Neuronal stem cell (in vitro differentiated cells): Measurements from ENCODE around the gene INTS7.

ENCODE experiments used
- DNase-seq: peaks from one replicate; pipeline ENCODE4 v3.0.0-alpha.2; 2013; ENCODE audit warnings: low spot score
- H2AFZ ChIP-seq: one replicate; pipeline ENCODE4 v1.6.1; 2013; ENCODE audit warnings: mild to moderate bottlenecking, low read length, inconsistent platforms
- H2AK5ac ChIP-seq: 2 replicates; pipeline ENCODE4 v1.6.1; 2013; ENCODE audit warnings: low read depth, mild to moderate bottlenecking, inconsistent platforms, low read length, moderate library complexity, mixed read lengths
- H2BK120ac ChIP-seq: 2 replicates; pipeline ENCODE4 v1.6.1; 2013; ENCODE audit warnings: low read depth, mild to moderate bottlenecking, inconsistent platforms, low read length, moderate library complexity, mixed read lengths
- H2BK12ac ChIP-seq: one replicate; pipeline ENCODE4 v1.6.1; 2013; ENCODE audit warnings: low read length, inconsistent platforms
- H2BK15ac ChIP-seq: 2 replicates; pipeline ENCODE4 v1.6.1; 2013; ENCODE audit warnings: mild to moderate bottlenecking, low read length, inconsistent platforms, mixed read lengths
- H2BK5ac ChIP-seq: one replicate; pipeline ENCODE4 v1.6.1; 2013; ENCODE audit warnings: inconsistent platforms, mild to moderate bottlenecking, low read length, moderate library complexity
- H3K14ac ChIP-seq: one replicate; pipeline ENCODE4 v1.6.1; 2013; ENCODE audit warnings: low read length, inconsistent platforms
- H3K18ac ChIP-seq: 2 replicates; pipeline ENCODE4 v1.6.1; 2013; ENCODE audit warnings: low read length, inconsistent platforms
- H3K23ac ChIP-seq: 2 replicates; pipeline ENCODE4 v1.6.1; 2013; ENCODE audit warnings: low read depth, mild to moderate bottlenecking, mixed read lengths, low read length, inconsistent platforms; ENCODE audit not compliant: poor library complexity
- H3K27ac ChIP-seq: replicated peaks from 3 replicates; pipeline ENCODE4 v1.5.1; 2013; ENCODE audit warnings: low read length, inconsistent platforms
- H3K27me3 ChIP-seq, 3 experiments: 2 replicates each; pipeline ENCODE4 v1.6.1; 2013; ENCODE audit warnings: low read length in 3 of 3, mild to moderate bottlenecking in 2 of 3, inconsistent platforms in 1 of 3, low read depth in 1 of 3, mixed read lengths in 1 of 3, moderate library complexity in 1 of 3; ENCODE audit not compliant: control insufficient read depth in 3 of 3, insufficient read depth in 3 of 3
- H3K36me3 ChIP-seq, 2 donors: replicated peaks in 1 of 2; 2 replicates each; pipeline ENCODE4 v1.6.1; 2013; ENCODE audit warnings: low read length in 2 of 2; ENCODE audit not compliant: control insufficient read depth in 2 of 2, insufficient read depth in 2 of 2
- H3K4ac ChIP-seq: 2 replicates; pipeline ENCODE4 v1.6.1; 2013; ENCODE audit warnings: inconsistent platforms, mild to moderate bottlenecking, low read length, moderate library complexity
- H3K4me1 ChIP-seq, 2 donors: 1 replicate in 1 of 2; 2 replicates in 1 of 2; pipeline ENCODE4 v1.6.1; 2013; ENCODE audit warnings: low read length in 2 of 2, low read depth in 1 of 2; ENCODE audit not compliant: control insufficient read depth in 2 of 2, insufficient read depth in 1 of 2
- H3K4me2 ChIP-seq: one replicate; pipeline ENCODE4 v1.6.1; 2013; ENCODE audit warnings: mild to moderate bottlenecking, low read length, inconsistent platforms; ENCODE audit not compliant: insufficient read depth, poor library complexity, severe bottlenecking
- H3K4me3 ChIP-seq, 2 donors: 2 replicates each; pipeline ENCODE4 v1.5.1; 2013; ENCODE audit warnings: low read length in 2 of 2, mild to moderate bottlenecking in 2 of 2, inconsistent platforms in 1 of 2, moderate library complexity in 1 of 2
- H3K79me1 ChIP-seq: one replicate; pipeline ENCODE4 v1.6.1; 2013; ENCODE audit warnings: low read depth, mild to moderate bottlenecking, inconsistent platforms, low read length, moderate library complexity
- H3K9ac ChIP-seq: one replicate; pipeline ENCODE4 v1.6.1; 2013; ENCODE audit warnings: mild to moderate bottlenecking, low read depth, low read length, inconsistent platforms; ENCODE audit not compliant: poor library complexity
- H3K9me3 ChIP-seq, 2 donors: replicated peaks in 1 of 2; 2 replicates each; pipeline versions ENCODE3 to v1.6.1; 2013; ENCODE audit warnings: low read length in 2 of 2, mild to moderate bottlenecking in 2 of 2, inconsistent platforms in 1 of 2, low read depth in 1 of 2, mixed read lengths in 1 of 2, moderate library complexity in 1 of 2; ENCODE audit not compliant: control insufficient read depth in 2 of 2, insufficient read depth in 1 of 2
- H4K8ac ChIP-seq: one replicate; pipeline ENCODE4 v1.6.1; 2013; ENCODE audit warnings: low read depth, mild to moderate bottlenecking, inconsistent platforms, low read length, moderate library complexity
- H4K91ac ChIP-seq: one replicate; pipeline ENCODE4 v1.6.1; 2013; ENCODE audit warnings: low read length, low read depth, mild to moderate bottlenecking, inconsistent platforms; ENCODE audit not compliant: poor library complexity
- WGBS, 2 donors: extraction: QIAGEN DNeasy Blood & Tissue Kit; methylation state at CpG; one replicate each; pipeline ENCODE4 v1.1.7; 2013; ENCODE audit warnings: missing lambda C conversion rate in 2 of 2, mixed read lengths in 1 of 2; ENCODE audit not compliant: insufficient read length in 2 of 2, insufficient replicate concordance in 1 of 2; ENCODE audit errors: extremely low coverage in 2 of 2; 5-methylcytosine and 5-hydroxymethylcytosine counted together

The INTS7 gene

DNA sequence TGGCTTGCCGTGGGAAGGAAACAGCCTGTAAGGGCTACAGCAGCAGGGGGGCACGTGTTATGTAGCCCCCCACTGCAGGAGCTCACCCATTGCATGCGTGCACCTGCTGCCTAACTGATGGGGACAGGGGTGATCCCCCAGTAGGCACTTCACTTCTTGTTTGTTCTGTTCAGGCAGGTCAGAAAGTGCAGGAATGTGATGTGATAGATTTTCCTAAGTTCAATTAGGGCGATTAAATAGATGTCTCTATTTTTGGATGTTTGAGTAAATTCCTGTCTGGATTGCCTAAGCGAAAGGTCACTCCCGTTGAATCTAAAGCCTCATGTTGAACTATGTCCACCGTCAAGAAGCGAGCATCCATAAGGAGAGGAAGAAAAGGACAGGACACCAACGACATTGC lies 126.0 kb downstream of the INTS7 start:
- Histone ChIP-seq H3K18ac (peak overlapping the region; percentile 55), H3K4ac (no peak overlapping the region), H3K27ac (no peak overlapping the region), H2BK5ac (no peak overlapping the region), H3K27me3 (no peaks in the 10 kb centered on the region), H3K9me3 (peaks cover 0 to 2% of the 10 kb centered on the region in 2 donors), H4K91ac (no peak overlapping the region), H3K9ac (no peak overlapping the region), H2BK120ac (no peak overlapping the region), H4K8ac (no peak overlapping the region), H3K36me3 (no peaks in the 10 kb centered on the region), H3K4me1 (peaks cover 0 to 5% of the 10 kb centered on the region in 2 donors), H2BK15ac (no peak overlapping the region), H3K23ac (no peak overlapping the region), H2AK5ac (no peak overlapping the region), H3K4me2 (no peak overlapping the region), H3K79me1 (no peaks in the 10 kb centered on the region), H2BK12ac (no peak overlapping the region), H3K14ac (peak overlapping the region; percentile 90), H2AFZ (no peak overlapping the region), H3K4me3 (peak overlapping the region in 1 of 2 donors; percentile 7)
- WGBS, 2 donors: no CpG with 5 or more reads among the region's 9 CpGs
- DNase-seq: no peak

DNA sequence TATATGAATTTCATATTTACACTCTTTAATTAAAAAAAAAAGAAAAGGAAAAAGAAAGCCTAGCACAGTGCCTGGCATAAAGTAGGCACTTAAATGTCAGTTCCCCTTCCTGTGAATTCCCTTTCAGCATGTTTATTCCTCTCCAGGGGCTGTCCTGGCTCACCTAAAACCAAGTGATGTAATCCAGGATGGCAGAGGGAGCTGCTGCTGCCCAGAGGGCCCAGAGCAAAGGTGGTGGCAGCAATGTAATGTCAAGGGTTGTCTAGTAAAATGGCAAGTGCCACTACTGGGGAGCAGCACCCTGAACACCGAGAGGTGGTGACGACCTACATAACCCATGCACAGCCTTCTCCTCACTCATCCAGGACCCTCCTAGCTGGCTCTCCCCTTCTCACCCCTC lies 126.4 kb downstream of the INTS7 start:
- no CpG with 5 or more reads among the region's 2 CpGs for WGBS, 2 donors

DNA sequence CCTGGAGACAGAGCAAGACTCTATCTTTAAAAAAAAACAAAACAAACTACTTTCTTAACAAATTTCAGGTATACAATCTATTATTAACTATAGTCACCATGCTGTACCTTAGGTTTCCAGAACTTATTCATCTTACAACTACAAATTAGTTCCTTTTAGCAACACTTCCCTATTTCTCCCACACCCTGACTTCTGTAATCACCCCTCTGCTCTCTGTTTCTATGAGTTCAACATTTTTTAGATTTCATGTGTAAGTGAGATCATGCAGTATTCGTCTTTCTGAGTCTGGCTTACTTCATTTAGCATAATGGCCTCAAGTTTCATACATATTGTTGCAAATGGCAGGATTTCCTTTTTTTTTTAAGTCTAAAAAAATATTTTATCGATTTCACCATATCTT lies 126.9 kb downstream of the INTS7 start:
- Histone ChIP-seq H3K4ac (no peak overlapping the region), H2AK5ac (no peak overlapping the region), H4K91ac (no peak overlapping the region), H4K8ac (no peak overlapping the region), H3K14ac (no peak overlapping the region), H3K4me2 (no peak overlapping the region), H3K36me3 (no peaks in the 10 kb centered on the region), H3K27me3 (no peaks in the 10 kb centered on the region), H3K27ac (no peak overlapping the region), H3K23ac (no peak overlapping the region), H2BK12ac (no peak overlapping the region), H2BK120ac (no peak overlapping the region), H3K9me3 (peaks cover 0 to 3% of the 10 kb centered on the region in 2 donors), H3K18ac (no peak overlapping the region), H3K4me1 (peaks cover 0 to 2% of the 10 kb centered on the region in 2 donors), H3K79me1 (no peaks in the 10 kb centered on the region), H3K9ac (no peak overlapping the region), H3K4me3 (no peak overlapping the region), H2BK5ac (no peak overlapping the region), H2BK15ac (no peak overlapping the region), H2AFZ (no peak overlapping the region)
- WGBS, 2 donors: no CpG with 5 or more reads among the region's 2 CpGs
- no peak for DNase-seq

More for the DNA sequence above, 126.4 kb downstream of the INTS7 start:
- Histone ChIP-seq H3K4me1 (peaks cover 0 to 5% of the 10 kb centered on the region in 2 donors), H2AFZ (no peak overlapping the region), H2BK15ac (no peak overlapping the region), H3K23ac (no peak overlapping the region), H3K4me2 (no peak overlapping the region), H3K4me3 (no peak overlapping the region), H3K9ac (no peak overlapping the region), H3K36me3 (no peaks in the 10 kb centered on the region), H2BK5ac (no peak overlapping the region), H3K4ac (no peak overlapping the region), H3K79me1 (no peaks in the 10 kb centered on the region), H3K27ac (no peak overlapping the region), H2BK12ac (peak overlapping the region; percentile 8), H3K9me3 (peaks cover 0 to 2% of the 10 kb centered on the region in 2 donors), H3K18ac (no peak overlapping the region), H4K8ac (no peak overlapping the region), H2BK120ac (no peak overlapping the region), H4K91ac (no peak overlapping the region), H2AK5ac (no peak overlapping the region), H3K27me3 (no peaks in the 10 kb centered on the region), H3K14ac (peak overlapping the region; percentile 90)
- DNase-seq: no peak

DNA sequence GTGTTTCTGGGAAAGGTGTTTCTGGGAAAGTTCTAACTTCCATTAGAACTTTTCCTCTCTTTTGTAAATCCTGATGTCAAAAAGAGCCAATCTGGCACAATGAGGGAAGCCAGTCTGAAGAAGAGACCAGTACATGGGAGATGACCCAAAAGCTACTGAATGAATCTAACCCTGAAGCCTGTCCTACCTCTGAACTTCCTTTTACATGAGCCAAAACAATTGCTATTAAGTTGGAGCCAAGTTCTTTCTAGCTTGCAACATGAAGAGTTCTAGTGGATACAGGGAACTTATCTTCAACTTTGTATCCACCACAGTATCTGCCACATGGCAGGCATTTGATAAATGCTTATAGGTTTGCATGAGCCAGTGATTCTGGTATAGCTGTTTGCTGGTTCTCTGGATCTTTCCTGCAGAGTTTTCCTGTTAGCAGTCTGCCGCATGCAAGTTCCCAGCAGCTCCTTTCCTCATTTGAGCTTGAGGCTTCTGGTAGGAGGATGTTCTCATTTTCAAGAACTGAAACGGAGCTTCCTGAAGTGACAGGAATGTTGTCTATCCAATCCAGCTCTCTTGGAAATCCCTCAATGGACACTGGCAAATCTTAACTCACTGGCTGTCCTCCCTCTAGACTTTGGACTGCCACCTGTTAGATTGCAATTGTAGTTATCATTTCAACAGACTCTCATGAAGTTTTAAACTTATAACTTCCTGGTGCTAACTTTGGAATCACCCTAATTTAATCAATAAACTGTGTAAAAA lies 131.7 kb downstream of the INTS7 start:
- peaks cover 0 to 1% (median 0%) of the 10 kb centered on the region in 3 experiments for H3K27me3 ChIP-seq
- no peak overlapping the region for H3K4me3 ChIP-seq
- H3K4ac ChIP-seq: no peak overlapping the region
- H2BK12ac ChIP-seq: no peak overlapping the region
- H3K14ac ChIP-seq: no peak overlapping the region
- H3K79me1 ChIP-seq: no peaks in the 10 kb centered on the region
- peaks cover 6 to 11% of the 10 kb centered on the region in 2 donors for H3K9me3 ChIP-seq
- no peaks in the 10 kb centered on the region for H3K4me1 ChIP-seq
- no CpG with 5 or more reads among the region's 2 CpGs for WGBS, 2 donors
- no peak overlapping the region for H2AK5ac ChIP-seq
- H3K18ac ChIP-seq: no peak overlapping the region
- H2AFZ ChIP-seq: no peak overlapping the region
- H2BK5ac ChIP-seq: no peak overlapping the region
- no peak for DNase-seq
- H3K27ac ChIP-seq: no peak overlapping the region
- no peak overlapping the region for H2BK15ac ChIP-seq
- no peak overlapping the region for H3K4me2 ChIP-seq
- no peak overlapping the region for H3K23ac ChIP-seq
- H4K8ac ChIP-seq: no peak overlapping the region
- H4K91ac ChIP-seq: no peak overlapping the region
- no peak overlapping the region for H2BK120ac ChIP-seq
- H3K9ac ChIP-seq: no peak overlapping the region
- no peaks in the 10 kb centered on the region for H3K36me3 ChIP-seq
